HG02870 (cell line): ENCODE results near the gene ZNF683.
"Not testable (repeated sequence)": the region's sequence is repeated elsewhere in the genome, so short reads cannot be mapped to it uniquely, and the experiment has no call there.

Experiments
- ATAC-seq: cut with Tn5 transposase; IDR thresholded peaks from one replicate; pipeline ENCODE4 v1.9.1; 2021; ENCODE audit warnings: mild to moderate bottlenecking, moderate library complexity; ENCODE audit not compliant: unreplicated experiment

ZNF683 gene

GRCh38 chr1:26372611-26373010 lies at the start of gene ZNF683:
TSS of gene ZNF683 (minus strand) at chr1:26372750. CDS start at chr1:26368571, 4,179 bp downstream.
- not testable (repeated sequence) for ATAC-seq

DNA sequence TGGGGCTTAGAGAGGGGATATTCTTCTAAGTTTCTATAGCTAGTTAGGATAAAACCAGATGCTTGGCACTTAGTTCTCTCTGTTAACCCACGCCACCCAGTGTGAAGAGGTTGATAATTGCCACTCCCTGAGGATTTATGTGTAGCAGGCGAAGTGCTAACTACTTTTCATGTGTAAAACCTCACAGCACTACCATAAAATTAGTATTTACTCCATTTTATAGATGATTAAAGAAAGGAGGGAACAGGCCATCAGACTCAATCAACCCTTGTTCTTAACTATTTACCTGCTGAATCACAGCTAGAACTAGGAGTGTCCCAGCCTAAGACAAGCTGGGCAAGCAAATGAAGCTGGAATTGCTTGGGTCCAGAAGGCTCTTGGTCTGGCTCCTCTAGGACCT lies 46.9 kb upstream of the ZNF683 start:
- no peak for ATAC-seq

DNA sequence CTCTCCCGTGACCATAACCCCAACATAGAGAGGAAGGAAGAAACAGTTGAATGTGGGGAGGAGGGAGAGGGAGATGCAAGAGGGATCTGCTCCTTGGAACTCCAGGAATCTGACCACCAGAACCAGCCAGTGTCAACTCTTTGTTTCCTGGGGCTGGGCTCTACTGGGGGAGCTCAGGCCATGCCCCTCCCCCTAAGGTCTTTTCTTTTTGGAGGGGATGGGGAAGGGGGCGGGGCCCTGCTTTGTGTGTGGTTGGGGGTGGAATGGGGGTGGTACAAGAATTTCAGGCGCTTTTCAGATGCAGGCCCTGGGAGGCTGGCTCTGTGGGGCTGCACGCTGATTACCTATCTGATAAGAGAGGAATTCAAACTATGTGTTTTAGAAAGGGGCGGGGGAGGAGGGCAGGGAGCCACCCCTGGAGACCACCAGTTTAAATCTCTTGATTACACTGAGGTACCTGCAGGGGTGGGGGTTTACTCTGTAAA lies 46.4 kb upstream of the ZNF683 start:
- ATAC-seq: no peak

GRCh38 chr1:26417111-26417759 lies 44.7 kb upstream of the ZNF683 start:
- no peak for ATAC-seq

GRCh38 chr1:26413031-26413430 lies 40.5 kb upstream of the ZNF683 start:
- ATAC-seq: no peak

DNA sequence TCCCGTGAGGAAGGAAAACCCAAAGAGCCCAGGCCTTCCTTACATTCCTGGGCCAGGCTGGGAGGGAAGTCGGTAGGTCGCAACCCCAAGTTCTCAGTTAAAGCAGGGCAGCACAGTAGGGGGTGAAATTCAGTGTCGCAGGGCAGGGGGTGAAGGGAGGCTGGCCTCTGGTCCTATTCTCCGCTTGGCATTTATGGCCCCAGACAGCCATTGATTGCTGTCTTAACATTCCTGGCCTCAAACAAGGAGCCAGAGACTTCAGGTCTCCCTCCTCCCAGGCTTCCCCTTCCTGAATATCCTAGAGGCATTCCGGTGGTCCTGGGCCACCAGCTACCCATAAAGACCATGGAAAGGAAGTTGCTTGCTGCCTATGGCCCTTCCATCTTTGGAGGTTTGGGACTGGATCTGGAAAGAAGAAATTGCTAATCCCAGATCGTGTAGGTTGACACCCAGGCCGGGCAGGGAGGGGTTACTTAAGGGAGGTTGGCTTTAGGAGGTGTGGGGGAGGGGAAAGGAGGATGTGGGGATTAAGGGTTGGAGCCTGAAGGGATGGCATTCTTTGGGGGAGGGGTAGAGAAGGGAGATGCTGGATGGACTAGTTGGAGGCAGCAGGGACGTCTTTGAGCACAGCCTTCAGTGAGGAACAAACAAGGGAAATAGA lies 39.8 kb upstream of the ZNF683 start:
- ATAC-seq: no peak

DNA sequence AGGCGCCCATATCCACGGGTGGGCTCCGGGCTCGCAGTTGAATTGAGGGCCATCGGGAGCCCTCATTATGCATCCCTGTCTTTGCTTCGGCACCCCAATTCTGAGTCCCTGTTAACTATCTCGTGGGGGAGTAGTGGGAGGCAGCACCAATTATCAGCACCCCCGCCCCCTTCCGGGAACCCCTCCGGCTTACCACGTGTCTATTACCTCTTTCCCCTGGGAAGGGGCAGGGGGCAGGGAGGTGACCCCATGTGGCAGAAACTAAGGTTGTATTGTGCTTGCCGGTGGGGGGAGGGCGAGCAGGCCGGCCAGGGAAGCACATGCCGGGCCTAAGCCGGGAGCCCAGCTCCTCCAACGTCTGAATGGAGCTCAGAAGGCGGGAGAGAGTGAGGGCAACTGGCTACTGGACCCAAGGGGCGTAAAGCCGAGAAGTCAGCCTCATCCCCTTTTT lies 39.1 kb upstream of the ZNF683 start:
- no peak for ATAC-seq

DNA sequence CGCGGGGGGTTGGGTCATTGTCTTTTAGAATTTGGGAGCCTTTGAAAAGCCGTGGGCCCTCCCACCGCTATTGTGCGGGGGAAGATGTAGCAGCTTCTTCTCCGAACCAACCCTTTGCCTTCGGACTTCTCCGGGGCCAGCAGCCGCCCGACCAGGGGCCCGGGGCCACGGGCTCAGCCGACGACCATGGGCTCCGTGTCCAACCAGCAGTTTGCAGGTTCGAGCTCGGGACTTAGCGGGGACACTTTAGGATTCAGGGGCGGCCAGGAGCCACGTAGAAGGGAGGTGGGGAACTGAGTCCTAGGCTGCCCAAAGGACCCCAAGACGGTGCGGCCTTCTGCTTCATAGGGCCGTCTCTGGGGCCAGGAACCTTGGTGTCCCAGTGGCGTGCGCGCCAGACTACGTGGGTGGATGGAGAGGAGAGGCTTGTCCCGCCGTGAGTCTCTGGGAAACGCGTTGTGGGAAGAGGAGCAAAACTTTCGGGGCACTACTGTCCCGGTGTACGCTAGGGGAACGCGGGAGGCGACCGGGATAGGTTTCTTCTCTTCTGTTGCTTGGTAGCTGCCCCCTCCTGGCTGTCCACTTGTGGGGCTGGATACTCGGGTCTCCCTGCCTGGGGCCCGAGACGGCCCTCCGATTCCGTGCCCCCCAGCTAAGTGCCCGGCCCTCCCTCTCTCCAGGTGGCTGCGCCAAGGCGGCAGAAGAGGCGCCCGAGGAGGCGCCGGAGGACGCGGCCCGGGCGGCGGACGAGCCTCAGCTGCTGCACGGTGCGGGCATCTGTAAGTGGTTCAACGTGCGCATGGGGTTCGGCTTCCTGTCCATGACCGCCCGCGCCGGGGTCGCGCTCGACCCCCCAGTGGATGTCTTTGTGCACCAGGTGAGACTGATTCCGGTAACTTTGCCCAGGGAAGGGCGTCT lies 38.4 kb upstream of the ZNF683 start, which contains the start of gene LIN28A:
TSS of gene LIN28A (plus strand) at position 112 of the 918 bp plus-strand sequence. CDS start at position 187, 75 bp downstream.
- ATAC-seq: no peak

DNA sequence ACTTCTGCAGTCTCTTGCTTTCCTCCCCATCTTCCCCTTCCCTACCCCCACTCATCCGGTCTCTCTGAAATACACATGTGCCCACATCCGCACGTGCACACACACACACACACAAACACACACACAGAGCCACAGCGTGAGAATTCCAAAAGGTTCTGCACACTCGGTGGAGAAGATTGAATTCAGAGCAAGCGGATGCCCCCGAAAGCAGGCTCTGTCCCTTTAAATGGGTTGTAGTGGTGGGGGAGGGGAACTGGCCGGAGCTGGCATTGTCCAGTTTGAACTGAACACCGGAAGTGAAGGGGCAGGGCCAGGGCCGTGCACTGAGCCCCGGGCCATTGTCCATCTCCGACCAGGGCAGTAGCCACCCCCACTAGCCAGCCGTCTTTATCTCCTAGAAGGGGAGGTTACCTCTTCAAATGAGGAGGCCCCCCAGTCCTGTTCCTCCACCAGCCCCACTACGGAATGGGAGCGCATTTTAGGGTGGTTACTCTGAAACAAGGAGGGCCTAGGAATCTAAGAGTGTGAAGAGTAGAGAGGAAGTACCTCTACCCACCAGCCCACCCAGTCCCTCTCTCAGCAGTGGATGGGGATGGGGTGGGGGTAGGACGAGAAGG lies 36.7 kb upstream of the ZNF683 start:
- no peak for ATAC-seq

DNA sequence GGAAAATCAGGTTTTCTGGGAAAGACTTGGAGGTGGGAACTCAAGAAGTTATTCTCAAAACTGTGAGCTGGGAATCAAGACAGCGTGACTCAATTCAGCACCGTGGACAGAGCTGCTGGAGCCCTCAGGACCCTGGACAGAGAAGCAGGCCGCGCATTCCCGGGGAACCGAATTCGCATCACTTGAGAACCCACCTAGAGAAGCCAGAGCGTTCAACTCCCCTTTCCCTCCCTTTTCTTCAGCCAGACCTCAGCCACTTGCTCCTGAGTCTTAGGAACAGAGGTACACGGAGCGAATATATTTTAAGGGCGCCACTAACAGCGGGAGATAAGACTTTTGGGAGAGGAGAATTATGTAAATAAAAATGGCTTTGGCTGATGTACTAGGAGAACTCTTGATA lies 36.1 kb upstream of the ZNF683 start:
- no peak for ATAC-seq

GRCh38 chr1:26405281-26405915 lies 32.8 kb upstream of the ZNF683 start:
- ATAC-seq: no peak

GRCh38 chr1:26404641-26405040 lies 32.1 kb upstream of the ZNF683 start:
- ATAC-seq: no peak

DNA sequence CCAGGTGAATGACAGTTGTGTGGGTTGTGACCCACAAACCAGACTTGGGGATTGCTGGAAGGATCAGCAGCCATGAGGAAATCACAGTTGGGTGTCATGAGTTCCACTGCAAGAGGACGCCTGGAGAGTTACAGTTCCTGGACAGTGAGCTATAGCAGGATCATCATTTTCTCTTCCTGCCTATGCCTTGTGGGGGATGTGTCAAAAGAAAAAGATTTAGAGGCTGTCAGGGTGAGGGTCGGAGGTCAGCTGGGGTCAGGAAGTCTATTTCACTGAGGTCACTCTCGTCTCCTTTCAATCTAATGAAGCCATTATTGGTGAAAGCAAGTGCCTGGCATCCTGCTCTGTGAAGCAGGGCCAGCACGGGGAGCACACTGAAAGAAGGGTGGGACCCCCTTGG lies 31.1 kb upstream of the ZNF683 start:
- no peak for ATAC-seq

DNA sequence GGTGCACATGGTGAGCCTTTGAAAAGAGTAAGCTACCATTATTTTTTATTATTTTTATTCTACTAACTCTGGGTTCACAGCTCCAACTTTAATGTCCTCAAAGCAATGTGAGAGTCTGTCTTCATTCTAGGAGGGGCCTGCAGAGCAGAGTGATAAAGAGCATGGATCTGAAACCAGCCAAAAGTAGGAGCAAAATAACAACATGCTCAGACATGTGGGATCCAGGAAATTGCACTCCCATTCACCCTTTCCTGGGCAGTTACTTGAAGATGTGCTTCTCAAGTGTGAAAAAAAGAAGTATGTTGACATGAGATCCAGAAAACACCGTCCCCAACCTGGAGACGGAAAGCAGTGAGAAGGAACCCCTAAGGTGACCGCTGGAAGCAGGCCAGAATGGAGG lies 29.3 kb upstream of the ZNF683 start:
- ATAC-seq: no peak

- no peak for ATAC-seq
These were observed 26.5 kb upstream of the ZNF683 start for GRCh38 chr1:26399034-26399433.

DNA sequence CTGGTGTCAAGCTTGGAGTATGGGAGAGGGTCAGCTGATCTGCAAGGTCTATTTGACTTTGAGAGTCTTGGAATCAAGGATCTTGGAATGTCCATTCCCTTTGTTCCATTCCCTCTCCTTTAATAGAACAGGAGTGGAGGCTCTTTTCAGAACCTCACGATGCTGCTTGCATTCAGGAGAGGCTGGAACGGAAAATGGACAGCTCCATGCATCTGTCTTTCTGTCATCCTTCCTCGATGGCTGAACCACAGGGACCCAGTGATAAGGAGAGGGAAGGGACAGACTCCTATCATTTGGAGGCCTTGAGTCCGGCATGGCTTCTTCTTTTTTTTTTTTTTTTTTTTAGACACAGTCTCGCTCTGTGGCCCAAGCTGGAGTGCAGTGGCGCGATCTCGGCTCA lies 23.2 kb upstream of the ZNF683 start:
- no peak for ATAC-seq

DNA sequence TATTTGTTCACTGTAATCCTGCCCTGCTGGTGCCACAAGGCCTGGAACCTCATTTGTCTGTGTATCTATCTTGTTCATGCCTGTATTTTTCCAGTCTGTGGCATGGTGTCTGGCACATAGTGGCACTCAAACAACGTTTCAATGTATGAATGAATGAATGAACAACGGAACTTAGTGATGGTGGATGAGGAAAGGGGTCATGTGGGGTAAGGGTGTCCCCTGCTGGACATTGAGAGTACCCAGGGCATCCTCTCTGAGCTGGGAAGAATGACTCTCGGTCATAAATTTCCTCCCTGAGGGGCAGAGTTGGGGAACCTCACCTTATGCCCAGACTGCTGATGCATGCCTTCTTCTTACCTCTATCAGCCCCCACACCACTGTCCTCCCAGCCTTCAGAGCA lies 18.9 kb upstream of the ZNF683 start:
- no peak for ATAC-seq

DNA sequence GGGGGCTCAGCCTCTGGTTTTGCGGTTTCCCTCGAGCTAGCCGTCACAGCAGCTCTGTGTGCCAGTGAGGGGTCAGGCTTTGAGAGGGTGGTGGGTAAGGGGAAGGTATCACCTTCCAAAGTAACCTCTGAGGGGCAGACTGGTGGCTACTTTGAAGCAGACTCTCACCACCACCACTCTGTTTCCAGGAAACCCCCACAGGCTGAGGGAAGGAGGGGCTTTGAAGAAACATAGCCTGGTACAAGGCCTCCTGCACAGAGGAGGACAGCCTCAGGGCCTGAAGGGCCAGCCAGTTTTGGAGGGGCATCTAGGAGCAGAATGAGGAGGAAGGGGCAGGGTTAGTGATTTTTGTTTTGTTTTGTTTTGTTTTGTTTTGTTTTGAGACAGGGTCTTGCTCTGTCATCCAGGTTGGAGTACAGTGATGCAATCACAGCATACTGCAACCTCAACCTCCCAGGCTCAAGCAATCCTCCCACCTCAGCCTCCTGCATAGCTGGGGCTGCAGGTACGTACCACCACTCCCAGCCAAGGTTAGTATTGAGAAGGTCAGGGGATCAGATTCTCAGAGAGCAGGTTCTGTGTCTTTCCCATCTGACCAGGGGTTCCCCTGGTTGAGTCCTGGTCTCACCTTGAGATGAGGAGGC lies 17.2 kb upstream of the ZNF683 start:
- ATAC-seq: no peak

GRCh38 chr1:26388791-26389445 lies 16.4 kb upstream of the ZNF683 start:
- ATAC-seq: no peak
